Left lung (tissue), 14 donors: Measurements from ENCODE around the gene SLC6A20. TPM values are rescaled to one million over a fixed set of nuclear protein-coding genes. Genes with fewer than 3 reads are reported as not detected.

Experiments
- ATAC-seq: fragments of 200-7000 bp; cut with Tn5 transposase; one replicate; pipeline ENCODE4 v1.9.1; 2020; ENCODE audit warnings: moderate library complexity
- DNase-seq, 4 donors: peaks; one replicate each; pipeline ENCODE4 v3.0.0-alpha.2; 2013 to 2020
- H3K27ac ChIP-seq, 2 donors: fragments of 200-600 bp; sonication (generic) in 1 of 2; one replicate each; pipeline versions ENCODE4 v1.5.0 to v1.8.0; 2020 to 2021
- H3K27me3 ChIP-seq, 2 donors: fragments of 200-600 bp; sonication (generic) in 1 of 2; one replicate each; pipeline versions ENCODE4 v1.5.0 to v1.8.0; 2020 to 2021
- H3K36me3 ChIP-seq, 2 donors: fragments of 200-600 bp; sonication (generic) in 1 of 2; one replicate each; pipeline versions ENCODE4 v1.5.0 to v1.8.0; 2020 to 2021
- H3K4me1 ChIP-seq, 2 donors: fragments of 200-600 bp; one replicate each; pipeline ENCODE4 v1.8.0; 2021
- H3K4me3 ChIP-seq, 2 donors: fragments of 200-600 bp; sonication (generic) in 1 of 2; one replicate each; pipeline versions ENCODE4 v1.5.0 to v1.8.0; 2020 to 2021; ENCODE audit warnings: mild to moderate bottlenecking in 1 of 2
- H3K9me3 ChIP-seq, 2 donors: fragments of 200-600 bp; sonication (generic) in 1 of 2; one replicate each; pipeline versions ENCODE4 v1.5.0 to v1.8.0; 2020 to 2021
- intact Hi-C, 2 donors: fragments of 100-400 bp; cut with DNase I; formaldehyde crosslinking; loops; one replicate each; pipeline versions ENCODE4 v1.11.2 to v1.14.2; 2022
- long read RNA-seq, 12 donors: library from polyadenylated mRNA in 2 of 12; unstranded in 2 of 12; transcript quantifications; one replicate each; pipeline ENCODE4 v2.0.0 and lab custom pipeline, GENCODE V29; 2019 to 2026
- polyA plus RNA-seq, 6 donors: library from polyadenylated mRNA; unstranded; fragments of 120-200 nt; gene quantifications; one replicate each; pipeline ENCODE4 v1.2.1, GENCODE V29; 2013; ENCODE audit not compliant: insufficient read length in 6 of 6
- total RNA-seq, 2 donors: library from RNA; stranded (reverse); fragmentation: NEBNext Ultra II Directional; extraction: Animal tissue kit (Norgen Biotek cat#: 25700); gene quantifications; one replicate each; pipeline ENCODE4 v1.2.1, GENCODE V29; 2021
- TF ChIP-seq, protein P1 (sequence below), 2 donors: fragments of 200-600 bp; sonication (generic) in 1 of 2; IDR thresholded peaks; one replicate each; pipeline versions ENCODE4 v1.5.0 to v1.8.0; 2021; ENCODE audit warnings: antibody characterized with exemption in 2 of 2
- donor health status: DM: no; HTN: yes; CAD: no.
- donor health status: DM: no; HTN: no; CAD: no.

SLC6A20 gene, protein sequence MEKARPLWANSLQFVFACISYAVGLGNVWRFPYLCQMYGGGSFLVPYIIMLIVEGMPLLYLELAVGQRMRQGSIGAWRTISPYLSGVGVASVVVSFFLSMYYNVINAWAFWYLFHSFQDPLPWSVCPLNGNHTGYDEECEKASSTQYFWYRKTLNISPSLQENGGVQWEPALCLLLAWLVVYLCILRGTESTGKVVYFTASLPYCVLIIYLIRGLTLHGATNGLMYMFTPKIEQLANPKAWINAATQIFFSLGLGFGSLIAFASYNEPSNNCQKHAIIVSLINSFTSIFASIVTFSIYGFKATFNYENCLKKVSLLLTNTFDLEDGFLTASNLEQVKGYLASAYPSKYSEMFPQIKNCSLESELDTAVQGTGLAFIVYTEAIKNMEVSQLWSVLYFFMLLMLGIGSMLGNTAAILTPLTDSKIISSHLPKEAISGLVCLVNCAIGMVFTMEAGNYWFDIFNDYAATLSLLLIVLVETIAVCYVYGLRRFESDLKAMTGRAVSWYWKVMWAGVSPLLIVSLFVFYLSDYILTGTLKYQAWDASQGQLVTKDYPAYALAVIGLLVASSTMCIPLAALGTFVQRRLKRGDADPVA
- total RNA-seq, result 10 to 100 TPM in 1 of 2 donors, 1 to 10 TPM in 1; 6.1 to 17.0 TPM
- 1 to 10 TPM in 5 of 6 donors, under 1 TPM in 1; 0.61 to 2.4 (median 1.6) TPM for polyA plus RNA-seq
- long read RNA-seq, donor 1, partial matches to known transcripts, result 0 of 1 reads
- long read RNA-seq, donor 1, other reads (novel, unspliced or antisense), result 0 of 1 reads
- long read RNA-seq, donor 2, result 0 reads
- long read RNA-seq, donor 3, result 0 reads
- long read RNA-seq, donor 4, full-length matches to known transcripts, result 7 of 10 reads
- long read RNA-seq, donor 4, partial matches to known transcripts, result 2 of 10 reads
- long read RNA-seq, donor 4, other reads (novel, unspliced or antisense), result 1 of 10 reads
- long read RNA-seq, donor 5, result 0 reads
- long read RNA-seq, donor 6, result 0 reads
- long read RNA-seq, donor 7, result 0 reads
- long read RNA-seq, donor 8, result 0 reads
- long read RNA-seq, donor 9, result 0 reads
- long read RNA-seq, donor 10, full-length matches to known transcripts, result 1 of 1 reads
- long read RNA-seq, donor 10, partial matches to known transcripts, result 0 of 1 reads
- long read RNA-seq, donor 10, other reads (novel, unspliced or antisense), result 0 of 1 reads
- long read RNA-seq, donor 11, result 0 reads
- long read RNA-seq, donor 12, result 0 reads

DNA sequence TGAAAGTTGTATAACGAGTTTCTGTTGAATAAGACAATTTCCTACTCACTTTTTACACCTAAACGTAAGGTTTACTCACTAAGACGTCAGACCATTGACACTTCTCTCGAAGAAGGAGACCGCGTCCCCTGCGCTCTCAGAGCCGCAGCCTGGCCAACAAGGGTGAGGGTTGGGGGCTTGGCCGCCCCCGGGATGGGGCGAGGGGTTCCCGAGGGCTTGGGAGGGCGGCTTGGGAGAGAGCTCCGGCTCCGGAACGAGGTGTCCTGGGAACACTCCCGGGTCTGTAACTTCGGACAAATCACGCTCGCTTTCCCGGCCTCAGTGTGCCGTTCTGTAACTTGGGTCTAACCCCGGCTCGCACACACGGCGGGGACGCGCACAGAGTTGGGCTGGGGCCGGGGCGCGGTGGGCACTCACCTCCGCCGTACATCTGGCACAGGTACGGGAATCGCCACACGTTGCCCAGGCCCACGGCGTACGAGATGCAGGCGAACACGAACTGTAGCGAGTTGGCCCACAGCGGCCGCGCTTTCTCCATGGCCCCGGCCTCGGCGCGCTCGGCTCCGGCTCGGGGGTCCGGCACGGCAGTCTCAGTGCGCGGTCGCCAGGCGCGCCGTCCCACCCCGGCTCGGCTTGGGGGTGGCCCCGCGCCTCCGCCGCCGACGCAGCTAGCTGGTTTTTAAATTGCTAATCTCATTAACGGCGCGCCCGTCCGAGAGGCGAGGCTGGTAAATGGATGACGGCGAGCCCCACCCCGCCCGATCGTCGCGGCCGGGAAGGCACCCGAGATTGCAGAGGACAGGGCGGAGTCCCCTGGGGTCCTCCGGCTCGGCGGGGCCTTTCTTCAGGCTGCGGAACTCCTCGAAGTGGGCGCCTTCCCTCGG is at the start of gene SLC6A20:
Gene SLC6A20 (minus strand): TSS at position 655 of the 884 bp plus-strand sequence. CDS start 117 bp downstream, at position 538.
- H3K27me3 ChIP-seq, result peaks cover 32 to 66% of the 10 kb centered on the region in 2 donors
- TF ChIP-seq, protein P1, sequence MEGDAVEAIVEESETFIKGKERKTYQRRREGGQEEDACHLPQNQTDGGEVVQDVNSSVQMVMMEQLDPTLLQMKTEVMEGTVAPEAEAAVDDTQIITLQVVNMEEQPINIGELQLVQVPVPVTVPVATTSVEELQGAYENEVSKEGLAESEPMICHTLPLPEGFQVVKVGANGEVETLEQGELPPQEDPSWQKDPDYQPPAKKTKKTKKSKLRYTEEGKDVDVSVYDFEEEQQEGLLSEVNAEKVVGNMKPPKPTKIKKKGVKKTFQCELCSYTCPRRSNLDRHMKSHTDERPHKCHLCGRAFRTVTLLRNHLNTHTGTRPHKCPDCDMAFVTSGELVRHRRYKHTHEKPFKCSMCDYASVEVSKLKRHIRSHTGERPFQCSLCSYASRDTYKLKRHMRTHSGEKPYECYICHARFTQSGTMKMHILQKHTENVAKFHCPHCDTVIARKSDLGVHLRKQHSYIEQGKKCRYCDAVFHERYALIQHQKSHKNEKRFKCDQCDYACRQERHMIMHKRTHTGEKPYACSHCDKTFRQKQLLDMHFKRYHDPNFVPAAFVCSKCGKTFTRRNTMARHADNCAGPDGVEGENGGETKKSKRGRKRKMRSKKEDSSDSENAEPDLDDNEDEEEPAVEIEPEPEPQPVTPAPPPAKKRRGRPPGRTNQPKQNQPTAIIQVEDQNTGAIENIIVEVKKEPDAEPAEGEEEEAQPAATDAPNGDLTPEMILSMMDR (IDR thresholded peaks at IDR 0.05), result no peak
- peaks cover 10 to 16% of the 10 kb centered on the region in 2 donors for H3K4me1 ChIP-seq
- no peaks in the 10 kb centered on the region for H3K9me3 ChIP-seq
- ATAC-seq (peak; percentile 56), DNase-seq (peak in 2 of 4 donors; percentile 53 to 74)
- intact Hi-C loops, result no loop called here
- peak within 1 kb of the TSS; percentile 32 to 47 for H3K4me3 ChIP-seq
- H3K36me3 ChIP-seq, result no peaks in the 10 kb centered on the region
- H3K27ac ChIP-seq, result no peak within 1 kb of the TSS

DNA sequence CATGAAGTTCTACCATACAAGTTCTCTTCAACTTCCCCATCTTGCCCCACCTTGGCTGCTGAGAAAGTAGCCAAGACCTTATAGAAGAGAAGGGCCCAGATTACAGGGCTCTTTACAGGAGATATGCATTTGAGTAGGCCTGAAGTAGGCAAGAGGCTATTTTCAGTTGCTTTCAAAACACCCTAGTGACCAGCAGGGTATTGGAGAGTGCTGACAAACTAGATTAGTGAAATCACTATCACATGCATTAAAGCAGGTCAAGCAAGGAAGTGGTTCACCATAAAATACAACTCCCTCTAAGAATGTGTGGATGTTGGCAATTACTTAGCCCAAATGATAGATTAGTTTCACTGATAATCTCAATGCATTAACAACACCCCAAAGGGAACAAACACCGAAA is 48.3 kb upstream of the SLC6A20 start:
- Histone ChIP-seq H3K27ac (no peak overlapping the region), H3K4me1 (peaks cover 9 to 16% of the 10 kb centered on the region in 2 donors), H3K9me3 (no peaks in the 10 kb centered on the region), H3K4me3 (no peak overlapping the region), H3K27me3 (peaks cover 0 to 1% of the 10 kb centered on the region in 2 donors), H3K36me3 (no peaks in the 10 kb centered on the region)
- no peak for ATAC-seq
- TF ChIP-seq, protein P1 (IDR thresholded peaks at IDR 0.05), result no peak
- intact Hi-C loops, result no loop called here
- DNase-seq, result no peak

DNA sequence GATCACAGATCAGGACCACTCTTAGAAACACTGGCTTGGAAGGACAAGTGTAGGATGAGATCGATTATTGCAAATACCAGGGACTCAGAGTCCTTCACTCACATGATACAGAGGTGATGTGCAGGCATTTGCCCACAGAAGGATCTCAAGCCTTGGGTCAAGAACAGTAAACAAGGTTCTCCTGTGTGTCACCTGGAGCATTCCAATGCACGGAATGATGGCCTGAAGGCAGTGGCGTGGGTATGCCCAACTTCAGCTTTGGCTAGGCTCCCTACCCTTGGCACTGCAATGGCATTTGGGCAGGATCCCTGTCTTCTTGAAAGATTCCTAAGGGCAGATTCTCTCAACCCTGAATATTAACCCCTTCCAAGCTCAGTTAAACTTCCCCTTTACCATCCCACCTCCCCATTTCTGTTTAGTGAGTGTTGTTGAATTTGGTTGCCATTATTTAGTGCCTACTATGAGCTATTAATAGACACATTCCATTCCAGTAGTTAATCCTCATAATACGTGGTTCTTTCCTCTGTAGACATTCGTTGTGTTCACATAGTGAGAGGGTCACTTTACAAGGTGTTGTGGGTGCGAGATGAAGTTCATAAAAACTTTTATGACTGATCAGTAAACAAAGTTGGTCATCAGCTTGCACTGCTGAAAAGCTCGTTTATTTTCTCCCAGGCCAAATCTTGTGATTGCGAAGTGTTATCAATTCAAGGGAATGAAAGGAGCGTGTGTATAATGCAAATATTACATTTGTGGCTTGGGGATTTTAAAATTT is 46.7 kb upstream of the SLC6A20 start:
- no peak overlapping the region for H3K4me3 ChIP-seq
- intact Hi-C loops, result no loop called here
- no peaks in the 10 kb centered on the region for H3K9me3 ChIP-seq
- H3K4me1 ChIP-seq, result peaks cover 9 to 16% of the 10 kb centered on the region in 2 donors
- ATAC-seq (no peak), DNase-seq (no peak)
- H3K27me3 ChIP-seq, result no peaks in the 10 kb centered on the region
- TF ChIP-seq, protein P1 (IDR thresholded peaks at IDR 0.05), result no peak
- H3K36me3 ChIP-seq, result no peaks in the 10 kb centered on the region
- H3K27ac ChIP-seq, result no peak overlapping the region
